NCI-H1048 (cell line): Measurements from ENCODE around the gene GNPNAT1.
A peak's percentile ranks its signal among the peaks of the same experiment; 100 is the strongest.
"Not testable (repeated sequence)": the region's sequence is repeated elsewhere in the genome, so short reads cannot be mapped to it uniquely, and the experiment has no call there.

Source experiments
- DNase-seq: peaks from one replicate; lab custom pipeline; 2025; lab: John Stamatoyannopoulos, UW

GNPNAT1 gene

DNA sequence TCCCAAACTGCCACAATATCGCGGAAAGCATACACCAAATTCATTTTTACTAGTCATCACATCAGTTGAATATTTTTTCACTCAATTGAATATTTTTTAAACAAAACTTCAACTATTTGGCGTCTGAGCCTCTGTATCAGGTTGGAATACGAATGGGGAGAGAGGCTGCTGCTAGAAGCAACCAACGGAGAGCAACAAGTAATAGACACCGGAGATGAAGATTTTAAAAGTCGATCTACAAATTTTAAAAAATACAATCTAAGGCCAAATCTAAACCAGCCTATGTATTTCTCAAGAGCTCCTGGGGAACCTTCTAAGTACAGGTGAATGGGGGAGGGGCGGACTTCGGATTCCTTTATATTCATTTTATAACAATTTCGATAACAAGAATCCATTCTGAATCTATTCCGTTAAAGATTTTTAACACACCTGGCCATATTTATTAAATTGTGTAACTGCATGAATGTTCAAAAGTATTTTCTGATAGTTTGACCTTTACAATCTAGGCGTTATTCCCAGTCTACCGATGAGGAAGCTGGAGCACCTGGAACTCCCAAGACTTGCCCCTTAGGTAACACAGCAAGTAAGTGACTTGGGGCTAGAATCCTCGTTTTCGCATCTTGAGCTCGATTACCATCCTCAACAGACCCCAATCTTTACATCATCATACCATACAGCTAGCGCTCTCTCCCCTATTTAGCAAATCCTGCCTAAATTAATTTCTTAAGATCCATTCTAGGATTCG lies 1.2 kb downstream of the GNPNAT1 start:
- no peak for DNase-seq

DNA sequence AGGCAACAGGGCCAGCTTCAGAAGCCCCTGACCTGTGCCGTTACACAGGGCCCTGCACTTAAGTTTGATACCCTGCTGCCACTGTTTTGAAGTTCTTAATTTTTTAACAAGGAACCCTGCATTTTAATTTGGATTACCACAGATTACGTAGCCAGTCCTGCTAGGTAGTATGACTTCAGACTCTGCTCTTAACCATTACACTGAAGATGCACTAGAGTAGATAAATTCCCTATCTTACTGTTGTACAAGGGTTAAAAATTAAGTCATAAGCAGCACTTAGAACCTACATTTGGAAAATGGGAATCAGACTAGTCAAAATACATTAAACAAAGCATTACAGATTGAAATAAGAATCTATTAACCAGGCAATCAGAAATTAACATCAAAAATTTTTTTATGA lies 2.3 kb downstream of the GNPNAT1 start:
- no peak for DNase-seq

DNA sequence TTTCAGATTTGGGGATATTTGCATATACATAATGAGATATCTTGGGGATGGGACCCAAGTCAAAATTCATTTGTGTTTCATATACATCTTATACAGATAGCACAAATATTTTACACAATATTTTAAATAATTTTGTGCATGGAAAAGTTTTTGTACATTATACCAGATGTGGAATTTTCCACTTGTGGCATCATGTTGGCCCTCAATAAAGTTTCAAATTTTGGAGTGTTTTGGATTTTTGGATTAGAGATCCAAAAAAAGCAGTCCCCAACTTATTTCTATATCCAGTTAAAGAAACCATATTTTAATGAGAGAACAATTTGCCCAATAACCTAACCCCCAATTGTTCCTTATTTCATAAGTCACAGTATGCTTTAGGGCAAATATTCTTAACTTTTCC lies 4.5 kb downstream of the GNPNAT1 start:
- DNase-seq = no peak

GRCh38 chr14:52783206-52783605 lies 8.2 kb downstream of the GNPNAT1 start:
- DNase-seq = no peak

DNA sequence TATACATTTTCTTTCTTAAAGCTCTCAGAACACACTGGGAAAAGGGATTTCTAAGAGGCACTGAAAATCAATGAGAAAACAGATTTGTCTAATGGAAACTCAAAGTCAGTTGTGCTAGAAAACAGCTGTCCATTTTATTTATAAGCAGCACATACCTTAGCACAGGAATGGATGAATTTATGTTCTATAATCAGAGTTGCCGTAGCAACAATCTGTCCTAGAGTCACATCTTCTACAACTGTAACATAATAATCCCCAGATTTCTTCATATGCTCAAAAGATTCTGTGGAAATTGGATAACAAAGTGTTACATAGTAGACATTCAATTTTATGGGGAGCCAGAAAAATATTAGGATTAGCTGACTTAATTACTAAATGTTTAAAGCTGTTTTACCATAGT lies 9.8 kb downstream of the GNPNAT1 start:
- no peak for DNase-seq

- DNase-seq = no peak
Measured at GRCh38 chr14:52780893-52781292, 10.5 kb downstream of the GNPNAT1 start.

DNA sequence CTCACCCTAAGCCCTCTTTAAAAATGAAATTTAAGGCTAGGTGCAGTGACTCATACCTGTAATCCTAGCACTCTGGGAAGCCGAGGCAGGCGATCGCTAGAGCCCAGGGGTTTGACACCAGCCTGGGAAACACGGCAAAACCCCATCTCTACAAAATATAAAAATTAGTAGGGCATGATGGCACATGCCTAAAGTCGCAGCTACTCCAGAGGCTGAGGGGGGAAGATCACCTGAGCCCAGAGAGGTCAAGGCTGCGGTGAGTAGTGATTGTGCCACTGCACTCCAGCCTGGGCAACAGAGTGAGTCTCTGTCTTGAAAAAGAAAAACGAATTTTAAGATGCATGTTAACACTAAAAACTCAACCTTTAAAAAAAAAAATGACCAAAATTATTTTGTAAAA lies 12.7 kb downstream of the GNPNAT1 start:
- DNase-seq = no peak

DNA sequence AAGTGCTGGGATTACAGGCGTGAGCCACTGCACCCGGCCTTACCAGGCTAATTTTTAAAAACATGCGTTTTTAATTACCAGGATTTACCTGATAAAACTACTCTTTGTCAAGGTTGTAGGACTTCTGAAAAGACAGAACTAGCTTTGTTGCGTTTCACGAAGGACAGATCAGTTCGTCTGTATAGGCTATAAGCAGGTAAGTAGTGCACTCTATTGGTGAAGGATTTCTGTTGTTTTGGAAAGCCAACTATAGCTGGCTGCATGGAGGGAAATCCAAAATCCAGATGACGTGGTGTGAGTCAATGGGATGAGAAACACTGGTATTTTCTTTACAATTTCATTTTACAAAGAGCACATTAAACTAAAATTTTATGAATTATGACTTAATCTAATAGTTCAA lies 14.6 kb downstream of the GNPNAT1 start:
- no peak for DNase-seq

GRCh38 chr14:52769887-52770286 lies 21.5 kb downstream of the GNPNAT1 start:
- DNase-seq = no peak

DNA sequence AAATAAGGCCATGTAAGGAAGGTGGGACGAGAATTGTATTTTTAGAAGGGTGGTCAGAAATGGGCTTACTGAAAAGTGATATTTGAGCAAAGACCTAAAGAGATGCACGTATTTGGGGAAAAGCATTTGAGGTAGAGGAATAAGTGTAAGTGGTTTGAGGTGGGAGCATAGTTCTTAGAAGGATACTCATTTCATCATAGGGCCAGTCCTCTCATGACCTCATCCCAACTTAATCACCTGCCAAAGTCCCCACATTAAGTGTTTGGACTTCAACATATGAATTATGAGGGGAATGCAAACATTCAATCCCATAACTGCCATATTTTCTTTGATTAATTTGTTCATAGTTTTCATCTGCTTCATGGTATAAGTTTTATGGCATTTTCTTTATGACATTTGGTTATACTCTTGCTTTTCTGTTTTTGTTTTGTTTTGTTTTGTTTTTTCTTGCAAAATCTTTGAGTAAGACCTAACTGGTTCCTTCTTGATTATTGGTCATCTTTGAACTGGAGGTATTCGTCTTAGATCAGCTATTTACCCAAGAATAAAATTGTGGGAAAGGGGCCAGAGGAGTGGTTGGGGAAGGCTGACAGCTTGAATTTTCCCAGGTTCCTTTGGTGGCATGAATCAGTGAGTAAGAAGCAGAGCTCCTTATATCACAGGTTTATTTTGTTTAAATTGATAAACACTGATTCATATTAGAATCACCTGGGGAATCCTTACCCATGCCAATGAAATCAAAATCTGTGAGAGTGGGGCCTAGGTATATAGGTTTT lies 24.2 kb downstream of the GNPNAT1 start:
- no peak for DNase-seq

- not testable (repeated sequence) for DNase-seq
Measured at GRCh38 chr14:52762923-52763322, 28.5 kb downstream of the GNPNAT1 start.

DNA sequence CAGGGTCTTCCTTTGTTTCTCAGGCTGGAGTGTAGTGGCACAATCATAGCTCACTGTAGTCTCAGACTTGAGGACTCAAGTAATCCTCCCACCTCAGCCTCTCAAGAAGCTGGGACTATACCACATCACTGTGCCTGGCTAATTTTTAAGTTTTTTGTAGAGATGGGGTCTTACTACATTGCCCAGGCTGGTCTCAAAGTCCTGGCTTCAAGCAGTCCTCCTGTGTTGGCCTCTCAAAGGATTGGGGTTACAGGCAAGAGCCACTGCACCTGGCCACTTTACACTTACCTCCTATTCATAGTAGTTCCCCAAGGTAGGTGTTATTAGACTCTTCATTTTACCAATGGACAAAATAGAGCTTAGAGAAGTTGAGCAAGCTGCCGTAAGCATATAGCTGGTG lies 32.3 kb downstream of the GNPNAT1 start:
- DNase-seq = no peak

GRCh38 chr14:52755607-52756316 lies 35.6 kb downstream of the GNPNAT1 start:
- no peak for DNase-seq

- DNase-seq = no peak
Measured at GRCh38 chr14:52748647-52749292, 42.6 kb downstream of the GNPNAT1 start.

DNA sequence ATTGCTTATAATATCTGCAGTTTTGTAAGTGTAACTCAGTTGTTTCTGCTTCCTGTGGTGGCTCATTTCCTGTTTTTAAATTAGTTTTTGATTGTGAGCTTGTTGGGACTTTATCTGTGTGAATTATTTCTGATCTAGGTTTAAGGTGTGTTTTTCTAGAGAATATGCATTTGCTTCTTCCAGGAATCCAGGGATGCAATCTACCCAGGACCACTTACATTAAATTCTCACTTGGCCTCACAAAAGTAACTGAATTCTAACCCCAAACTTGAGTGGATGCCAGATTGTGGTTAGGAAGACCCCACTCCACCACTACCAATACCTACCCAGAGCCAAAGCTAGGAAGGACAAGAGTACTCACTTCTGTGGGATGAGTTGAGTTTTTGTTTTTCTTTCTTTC lies 49.5 kb downstream of the GNPNAT1 start:
- DNase-seq = no peak

DNA sequence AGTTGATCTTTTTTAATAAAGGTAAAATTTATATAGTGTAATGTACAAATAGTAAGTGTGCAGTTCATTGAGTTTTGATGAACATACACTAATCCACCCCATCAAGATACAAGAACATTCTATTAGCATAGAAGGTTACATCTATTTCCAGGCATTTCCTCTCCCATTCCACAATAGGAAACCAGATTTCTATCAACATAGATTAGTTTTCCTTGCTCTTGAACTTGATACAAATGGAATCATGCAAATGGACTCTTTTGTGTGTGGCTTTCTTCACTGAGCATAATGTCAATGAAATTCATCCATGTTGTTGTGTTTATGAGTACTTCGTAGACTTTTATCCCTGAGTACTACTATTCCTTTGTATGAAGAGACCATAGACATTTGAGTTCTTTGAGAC lies 50.7 kb downstream of the GNPNAT1 start:
- DNase-seq = no peak

- no peak for DNase-seq
Measured at GRCh38 chr14:52738409-52738808, 53.0 kb downstream of the GNPNAT1 start.

DNA sequence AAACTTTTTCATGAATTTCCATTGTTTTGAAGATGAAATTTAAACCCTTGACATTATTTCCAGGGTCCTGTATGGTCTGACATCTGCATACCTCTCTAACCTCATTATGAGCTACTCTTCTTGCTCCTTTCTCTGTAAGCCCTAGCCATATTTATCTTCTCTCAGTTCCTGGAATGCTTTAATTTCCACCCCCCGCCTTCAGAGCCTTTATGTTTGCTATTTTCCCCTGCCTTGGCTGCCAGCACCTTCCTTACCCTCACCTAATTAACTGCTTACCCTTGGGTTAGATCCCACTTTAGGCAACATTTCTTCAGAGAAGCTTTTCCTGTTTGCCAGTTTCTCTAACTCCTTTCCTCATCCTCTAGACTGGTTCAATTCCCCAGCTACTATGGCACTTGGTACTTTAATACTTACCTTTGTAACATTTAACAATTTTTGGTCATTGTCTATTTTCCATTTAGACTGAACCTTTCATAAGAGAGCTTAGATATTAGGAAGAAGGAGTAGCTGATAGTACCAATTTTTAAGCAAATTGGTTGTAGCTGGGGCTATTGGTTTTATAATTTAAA lies 55.4 kb downstream of the GNPNAT1 start:
- DNase-seq = no peak

DNA sequence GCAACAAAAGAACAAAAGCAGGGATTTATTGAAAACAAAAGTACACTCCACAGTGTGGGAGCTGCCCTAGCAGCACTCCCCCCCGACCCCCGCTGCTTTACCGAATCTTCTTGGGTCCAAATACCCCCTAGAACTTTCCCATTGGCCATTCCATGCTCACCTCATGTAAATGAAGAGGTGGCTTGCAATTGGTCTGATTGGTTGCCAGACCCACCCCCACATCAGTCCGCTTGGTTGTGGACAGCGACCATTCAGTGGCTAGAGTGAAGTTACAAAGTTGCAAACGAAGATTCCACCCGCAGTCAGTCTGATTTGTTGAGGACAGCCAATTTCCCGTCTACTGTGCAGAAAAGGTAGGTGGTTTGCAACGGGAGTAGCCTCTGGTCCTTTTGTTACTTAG lies 57.6 kb downstream of the GNPNAT1 start:
- DNase-seq = no peak

GRCh38 chr14:52730709-52731111 lies 60.7 kb downstream of the GNPNAT1 start:
- no peak for DNase-seq

DNA sequence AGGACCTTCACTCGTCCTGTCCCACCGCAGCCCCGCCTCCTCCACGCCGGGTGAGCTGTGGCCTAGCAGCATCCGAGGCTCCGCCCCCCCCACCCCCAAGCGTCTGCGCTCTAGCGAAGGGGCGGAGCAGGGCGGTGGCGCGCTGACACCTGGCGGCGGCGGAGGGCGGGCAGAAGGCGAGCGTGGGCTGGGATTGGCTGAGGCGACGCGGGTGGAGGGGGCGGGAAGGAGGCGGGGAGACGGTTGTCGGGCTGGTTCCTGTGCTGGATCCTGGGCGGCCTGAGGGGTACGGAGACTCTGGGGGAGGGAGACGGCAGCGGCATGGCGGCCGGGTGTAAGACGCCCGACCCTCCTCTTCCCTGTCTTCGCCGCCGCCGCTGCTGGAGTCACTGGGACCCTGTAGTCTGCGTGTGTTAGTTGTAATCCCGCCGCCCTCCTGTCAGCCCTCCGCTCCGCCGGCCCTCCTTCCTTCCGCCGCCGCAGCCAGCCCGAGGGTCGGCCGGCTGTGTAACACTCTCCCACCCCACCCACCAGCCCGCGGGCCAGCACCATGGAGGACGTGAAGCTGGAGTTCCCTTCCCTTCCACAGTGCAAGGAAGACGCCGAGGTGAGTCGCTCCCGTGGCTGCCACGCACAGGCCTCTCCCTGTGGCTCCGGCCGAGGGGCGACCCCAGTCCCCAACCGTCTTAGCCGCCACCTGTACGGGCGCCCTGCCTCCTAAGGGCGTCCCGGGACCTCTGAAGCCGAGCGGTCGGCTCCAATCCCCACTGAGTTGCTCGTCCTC lies 61.3 kb downstream of the GNPNAT1 start, which contains the start of gene STYX:
STYX (plus strand) TSS at position 242 of the 784 bp plus-strand sequence; CDS start at position 551, 309 bp downstream.
- peak; percentile 97 for DNase-seq
